CD14-positive monocyte (primary cell): Measurements from ENCODE around the gene EML2. TPM values are rescaled to one million over a fixed set of nuclear protein-coding genes. Genes with fewer than 3 reads are reported as not detected.

Source experiments
- DNase-seq, 3 donors: peaks; one replicate each; pipeline ENCODE4 v3.0.0-alpha.2; 2011 to 2022
- H2AFZ ChIP-seq: 2 replicates; pipeline ENCODE4 v1.6.0; 2012; ENCODE audit warnings: mild to moderate bottlenecking, low read depth, low read length, inconsistent platforms; ENCODE audit not compliant: insufficient read depth, poor library complexity, severe bottlenecking
- H3K27ac ChIP-seq, 2 donors: 1 replicate in 1 of 2; 2 replicates in 1 of 2; pipeline ENCODE4 v1.5.1; 2012 to 2013; ENCODE audit warnings: low read length in 2 of 2, control low read depth in 1 of 2, inconsistent platforms in 1 of 2, low read depth in 1 of 2, mild to moderate bottlenecking in 1 of 2
- H3K27me3 ChIP-seq, 2 donors: one replicate each; pipeline versions ENCODE4 v1.6.0 to v1.6.1; 2011 to 2013; ENCODE audit warnings: low read length in 2 of 2; ENCODE audit not compliant: control insufficient read depth in 2 of 2, insufficient read depth in 2 of 2
- H3K36me3 ChIP-seq, 2 donors: replicated peaks in 1 of 2; 1 replicate in 1 of 2; 2 replicates in 1 of 2; pipeline versions ENCODE4 v1.5.1 to v1.6.1; 2012 to 2013; ENCODE audit warnings: low read length in 2 of 2, control low read depth in 1 of 2, inconsistent platforms in 1 of 2, mild to moderate bottlenecking in 1 of 2; ENCODE audit not compliant: insufficient read depth in 2 of 2, control insufficient read depth in 1 of 2
- H3K4me1 ChIP-seq, 2 donors: 1 replicate in 1 of 2; 2 replicates in 1 of 2; pipeline versions ENCODE4 v1.5.1 to v1.6.1; 2012 to 2013; ENCODE audit warnings: low read length in 2 of 2, control low read depth in 1 of 2, inconsistent platforms in 1 of 2, mild to moderate bottlenecking in 1 of 2, moderate library complexity in 1 of 2; ENCODE audit not compliant: insufficient read depth in 2 of 2, control insufficient read depth in 1 of 2
- H3K4me2 ChIP-seq: replicated peaks from 2 replicates; pipeline ENCODE3; 2012; ENCODE audit warnings: low read length, moderate library complexity, mild to moderate bottlenecking; ENCODE audit not compliant: poor library complexity, severe bottlenecking; ENCODE audit errors: extremely low read depth
- H3K4me3 ChIP-seq, 3 experiments: fragments of 200-600 bp in 1 of 3; sonication (generic) in 1 of 3; replicated peaks in 1 of 3; 1 replicate in 2 of 3; 2 replicates in 1 of 3; pipeline ENCODE4 v1.5.1; 2011 to 2013; ENCODE audit warnings: low read length in 3 of 3, mild to moderate bottlenecking in 3 of 3, control low read depth in 2 of 3, low read depth in 2 of 3, inconsistent platforms in 1 of 3, moderate library complexity in 1 of 3
- H3K79me2 ChIP-seq: 2 replicates; pipeline ENCODE4 v1.6.0; 2012; ENCODE audit warnings: mild to moderate bottlenecking, control low read depth, inconsistent platforms, low read length, moderate library complexity; ENCODE audit not compliant: insufficient read depth
- H3K9ac ChIP-seq: 2 replicates; pipeline ENCODE4 v1.6.0; 2017; ENCODE audit warnings: low read length, mild to moderate bottlenecking; ENCODE audit not compliant: insufficient read depth, poor library complexity, severe bottlenecking
- H3K9me3 ChIP-seq, 2 donors: replicated peaks in 1 of 2; 1 replicate in 1 of 2; 2 replicates in 1 of 2; pipeline versions ENCODE4 v1.5.1 to v1.6.1; 2012 to 2013; ENCODE audit warnings: low read length in 2 of 2, control low read depth in 1 of 2; ENCODE audit not compliant: control insufficient read depth in 1 of 2, insufficient read depth in 1 of 2
- H4K20me1 ChIP-seq: 2 replicates; pipeline ENCODE4 v1.6.0; 2012; ENCODE audit warnings: mild to moderate bottlenecking, low read length, control low read depth, moderate library complexity; ENCODE audit not compliant: insufficient read depth
- H3K27ac Mint-ChIP-seq, 7 donors: one replicate each; pipeline ENCODE4 v1.8.0; 2020; ENCODE audit warnings: mild to moderate bottlenecking in 7 of 7, mixed read lengths in 7 of 7, moderate library complexity in 6 of 7, inconsistent platforms in 2 of 7
- H3K27me3 Mint-ChIP-seq, 3 donors: one replicate each; pipeline ENCODE4 v1.8.0; 2021 to 2022; ENCODE audit warnings: low read depth in 3 of 3, mild to moderate bottlenecking in 3 of 3, mixed read lengths in 3 of 3, moderate library complexity in 3 of 3, inconsistent platforms in 1 of 3
- H3K36me3 Mint-ChIP-seq, 2 donors: one replicate each; pipeline ENCODE4 v1.8.0; 2020; ENCODE audit warnings: mixed read lengths in 2 of 2, inconsistent platforms in 1 of 2, mild to moderate bottlenecking in 1 of 2
- H3K4me1 Mint-ChIP-seq: one replicate; pipeline ENCODE4 v1.8.0; 2020; ENCODE audit warnings: mild to moderate bottlenecking, mixed read lengths
- H3K4me3 Mint-ChIP-seq, 2 donors: one replicate each; pipeline ENCODE4 v1.8.0; 2020; ENCODE audit warnings: mild to moderate bottlenecking in 2 of 2, mixed read lengths in 2 of 2, moderate library complexity in 1 of 2
- H3K9me3 Mint-ChIP-seq, 7 donors: one replicate each; pipeline ENCODE4 v1.8.0; 2020 to 2022; ENCODE audit warnings: mixed read lengths in 7 of 7, mild to moderate bottlenecking in 6 of 7, moderate library complexity in 6 of 7, inconsistent platforms in 2 of 7
- WGBS: methylation state at CpG from one replicate; pipeline ENCODE4 v1.1.5; 2013; ENCODE audit warnings: missing lambda C conversion rate; ENCODE audit not compliant: insufficient coverage; 5-methylcytosine and 5-hydroxymethylcytosine counted together
- intact Hi-C, 2 donors: fragments of 100-400 bp; cut with micrococcal nuclease; formaldehyde crosslinking; loops; one replicate each; pipeline versions ENCODE4 v1.15.0 to v1.15.1; 2023
- polyA plus RNA-seq, 3 donors: library from polyadenylated mRNA; depleted of rRNA in 1 of 3; unstranded in 2 of 3; stranded (reverse) in 1 of 3; fragments of 300-500 nt in 2 of 3; fragments of >200 nt in 1 of 3; fragmentation: Illumina TruSeq in 2 of 3; gene quantifications; 1 replicate in 2 of 3; 2 replicates in 1 of 3; pipeline ENCODE4 v1.2.3, GENCODE V29; 2012 to 2021
- TF ChIP-seq, protein P1 (sequence below): fragments of 200-600 bp; IDR thresholded peaks from one replicate; pipeline ENCODE4 v1.8.0; 2022; ENCODE audit warnings: antibody characterized with exemption, mild to moderate bottlenecking

The EML2 gene
- polyA plus RNA-seq, 3 donors, result 10.3 to 50.8 (median 11.9) TPM

DNA sequence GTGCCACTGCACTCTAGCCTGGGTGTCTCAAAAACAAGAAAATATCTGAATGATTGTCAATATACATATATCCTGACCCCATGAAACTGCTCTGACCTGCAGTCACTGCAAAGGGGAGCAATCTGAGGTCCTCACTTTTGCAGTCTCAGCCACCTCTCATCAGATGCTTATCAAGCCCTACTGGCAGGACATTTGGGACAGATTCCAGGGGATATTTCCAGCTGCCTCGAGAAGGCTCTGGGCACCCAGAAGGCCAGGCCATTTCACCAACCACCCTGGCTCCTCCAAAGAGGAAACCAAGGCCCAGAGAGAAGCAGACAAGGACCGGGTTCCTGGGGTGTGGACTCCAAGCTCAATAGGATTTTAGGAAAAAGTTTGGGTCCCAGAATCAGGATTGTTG is 2.3 kb downstream of the EML2 start:
- Histone ChIP-seq H3K9me3 (no peaks in the 10 kb centered on the region), H3K4me1 (peaks cover 32 to 38% of the 10 kb centered on the region in 2 donors), H3K27ac (no peak overlapping the region), H3K4me2 (no peak overlapping the region), H3K9ac (no peak overlapping the region), H3K27me3 (no peaks in the 10 kb centered on the region), H2AFZ (no peak overlapping the region), H3K4me3 (no peak overlapping the region), H4K20me1 (no peaks in the 10 kb centered on the region), H3K36me3 (no peaks in the 10 kb centered on the region), H3K79me2 (peaks cover 10% of the 10 kb centered on the region)
- H3K4me3 Mint-ChIP-seq, result no peak overlapping the region
- peaks cover 2 to 22% of the 10 kb centered on the region in 2 donors for H3K36me3 Mint-ChIP-seq
- DNase-seq, result no peak
- H3K27me3 Mint-ChIP-seq, result peaks cover 0 to 2% (median 0%) of the 10 kb centered on the region in 3 donors
- intact Hi-C loops, result loop anchor here in 1 of 2 donors (5.0 to 10.0 kb wide), 2 partner anchors 40 to 232 kb away; partner anchors contain the start of genes POLR1G and PPP1R13L
- no peaks in the 10 kb centered on the region for H3K9me3 Mint-ChIP-seq
- peaks cover 22% of the 10 kb centered on the region for H3K4me1 Mint-ChIP-seq
- TF ChIP-seq, protein P1, sequence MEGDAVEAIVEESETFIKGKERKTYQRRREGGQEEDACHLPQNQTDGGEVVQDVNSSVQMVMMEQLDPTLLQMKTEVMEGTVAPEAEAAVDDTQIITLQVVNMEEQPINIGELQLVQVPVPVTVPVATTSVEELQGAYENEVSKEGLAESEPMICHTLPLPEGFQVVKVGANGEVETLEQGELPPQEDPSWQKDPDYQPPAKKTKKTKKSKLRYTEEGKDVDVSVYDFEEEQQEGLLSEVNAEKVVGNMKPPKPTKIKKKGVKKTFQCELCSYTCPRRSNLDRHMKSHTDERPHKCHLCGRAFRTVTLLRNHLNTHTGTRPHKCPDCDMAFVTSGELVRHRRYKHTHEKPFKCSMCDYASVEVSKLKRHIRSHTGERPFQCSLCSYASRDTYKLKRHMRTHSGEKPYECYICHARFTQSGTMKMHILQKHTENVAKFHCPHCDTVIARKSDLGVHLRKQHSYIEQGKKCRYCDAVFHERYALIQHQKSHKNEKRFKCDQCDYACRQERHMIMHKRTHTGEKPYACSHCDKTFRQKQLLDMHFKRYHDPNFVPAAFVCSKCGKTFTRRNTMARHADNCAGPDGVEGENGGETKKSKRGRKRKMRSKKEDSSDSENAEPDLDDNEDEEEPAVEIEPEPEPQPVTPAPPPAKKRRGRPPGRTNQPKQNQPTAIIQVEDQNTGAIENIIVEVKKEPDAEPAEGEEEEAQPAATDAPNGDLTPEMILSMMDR, result no peak
- 60% methylated on average over 1 of the region's 2 CpGs for WGBS
- H3K27ac Mint-ChIP-seq, result no peak overlapping the region

DNA sequence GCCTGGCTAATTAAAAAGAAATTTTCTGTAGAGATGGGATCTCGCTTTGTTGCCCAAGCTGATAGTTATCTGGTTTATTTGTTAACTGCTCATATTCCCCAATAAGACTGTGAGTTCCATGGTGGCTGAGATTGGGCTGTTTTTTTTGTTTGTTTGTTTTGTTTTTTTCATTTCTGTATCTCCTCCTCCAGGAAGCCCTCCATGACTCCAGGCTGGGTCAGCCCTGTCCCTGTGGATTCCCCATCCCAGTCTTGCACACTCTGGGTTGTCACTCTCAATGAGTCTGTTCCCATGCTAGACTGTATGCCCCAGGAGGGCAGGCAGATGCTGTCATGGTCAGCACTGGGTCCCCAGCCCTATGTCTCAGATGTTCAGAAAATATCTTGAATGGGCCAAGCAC is 2.9 kb downstream of the EML2 start:
- no peaks in the 10 kb centered on the region for H3K27me3 ChIP-seq
- WGBS, result no CpG with 5 or more reads among the region's 1 CpG
- no peaks in the 10 kb centered on the region for H3K9me3 ChIP-seq
- H3K27me3 Mint-ChIP-seq, result peaks cover 0 to 2% (median 0%) of the 10 kb centered on the region in 3 donors
- H4K20me1 ChIP-seq, result no peaks in the 10 kb centered on the region
- H3K9me3 Mint-ChIP-seq, result no peaks in the 10 kb centered on the region
- peaks cover 26 to 32% of the 10 kb centered on the region in 2 donors for H3K4me1 ChIP-seq
- peaks cover 2 to 25% of the 10 kb centered on the region in 2 donors for H3K36me3 Mint-ChIP-seq
- intact Hi-C loops, result loop anchor here in 1 of 2 donors (5.0 to 10.0 kb wide), 2 partner anchors 39 to 231 kb away; partner anchors contain the start of genes POLR1G and PPP1R13L
- H2AFZ ChIP-seq, result no peak overlapping the region
- H3K4me3 Mint-ChIP-seq, result no peak overlapping the region
- no peak overlapping the region for H3K4me2 ChIP-seq
- DNase-seq, result no peak
- H3K4me1 Mint-ChIP-seq, result peaks cover 16% of the 10 kb centered on the region
- H3K27ac ChIP-seq, result no peak overlapping the region
- peaks cover 10% of the 10 kb centered on the region for H3K79me2 ChIP-seq
- no peaks in the 10 kb centered on the region for H3K36me3 ChIP-seq
- H3K4me3 ChIP-seq, result no peak overlapping the region
- H3K27ac Mint-ChIP-seq, result no peak overlapping the region
- no peak overlapping the region for H3K9ac ChIP-seq
- TF ChIP-seq, protein P1, result no peak
